Activated naive CD4-positive, alpha-beta T cell treated with anti-CD3 and anti-CD28 coated beads, Interleukin-2, amount 50 U/mL, for 72 hours (primary cell): ENCODE results near the gene SPTSSB. TPM values are rescaled to one million over a fixed set of nuclear protein-coding genes. Genes with fewer than 3 reads are reported as not detected.

Experiments
- ATAC-seq, 2 donors: fragments of 150-1000 bp; cut with Tn5 transposase; 2 replicates each; pipeline ENCODE4 v1.10.0; 2021; ENCODE audit warnings: mild to moderate bottlenecking in 2 of 2, moderate library complexity in 2 of 2
- DNase-seq, 2 donors: peaks; one replicate each; pipeline ENCODE4 v3.0.0; 2021 to 2022; ENCODE audit warnings: low spot score in 2 of 2
- H3K27ac Mint-ChIP-seq, 2 donors: one replicate each; pipeline ENCODE4 v1.8.0; 2022; ENCODE audit warnings: mild to moderate bottlenecking in 2 of 2, mixed read lengths in 2 of 2
- H3K36me3 Mint-ChIP-seq, 2 donors: one replicate each; pipeline ENCODE4 v1.8.0; 2022; ENCODE audit warnings: mixed read lengths in 2 of 2
- H3K9me3 Mint-ChIP-seq, 2 donors: one replicate each; pipeline ENCODE4 v1.8.0; 2022; ENCODE audit warnings: mixed read lengths in 2 of 2
- total RNA-seq, 2 donors: library from RNA; stranded (reverse); gene quantifications; one replicate each; pipeline ENCODE4 v1.2.3, GENCODE V29; 2022

SPTSSB gene, protein sequence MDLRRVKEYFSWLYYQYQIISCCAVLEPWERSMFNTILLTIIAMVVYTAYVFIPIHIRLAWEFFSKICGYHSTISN
- total RNA-seq = not detected

GRCh38 chr3:161371441-161372320 lies at the start of gene SPTSSB:
Gene SPTSSB (minus strand): TSS chr3:161371517. CDS start chr3:161346323, 25,194 bp downstream.
- no peak within 1 kb of the TSS for H3K27ac Mint-ChIP-seq
- peak in 1 of 2 donors; percentile 49 for DNase-seq
- peak; percentile 71 to 84 for ATAC-seq
- H3K9me3 Mint-ChIP-seq = no peaks in the 10 kb centered on the region
- peaks cover 0 to 9% of the 10 kb centered on the region in 2 donors for H3K36me3 Mint-ChIP-seq

GRCh38 chr3:161420746-161421145 lies 49.4 kb upstream of the SPTSSB start:
- Mint-ChIP-seq H3K36me3 (peaks cover 7% of the 10 kb centered on the region in 2 donors), H3K27ac (no peak overlapping the region), H3K9me3 (no peaks in the 10 kb centered on the region)
- DNase-seq (no peak), ATAC-seq (no peak)

GRCh38 chr3:161419555-161420333 lies 48.4 kb upstream of the SPTSSB start:
- DNase-seq (no peak), ATAC-seq (no peak)
- Mint-ChIP-seq H3K9me3 (no peaks in the 10 kb centered on the region), H3K36me3 (peaks cover 7% of the 10 kb centered on the region in 2 donors), H3K27ac (no peak overlapping the region)

DNA sequence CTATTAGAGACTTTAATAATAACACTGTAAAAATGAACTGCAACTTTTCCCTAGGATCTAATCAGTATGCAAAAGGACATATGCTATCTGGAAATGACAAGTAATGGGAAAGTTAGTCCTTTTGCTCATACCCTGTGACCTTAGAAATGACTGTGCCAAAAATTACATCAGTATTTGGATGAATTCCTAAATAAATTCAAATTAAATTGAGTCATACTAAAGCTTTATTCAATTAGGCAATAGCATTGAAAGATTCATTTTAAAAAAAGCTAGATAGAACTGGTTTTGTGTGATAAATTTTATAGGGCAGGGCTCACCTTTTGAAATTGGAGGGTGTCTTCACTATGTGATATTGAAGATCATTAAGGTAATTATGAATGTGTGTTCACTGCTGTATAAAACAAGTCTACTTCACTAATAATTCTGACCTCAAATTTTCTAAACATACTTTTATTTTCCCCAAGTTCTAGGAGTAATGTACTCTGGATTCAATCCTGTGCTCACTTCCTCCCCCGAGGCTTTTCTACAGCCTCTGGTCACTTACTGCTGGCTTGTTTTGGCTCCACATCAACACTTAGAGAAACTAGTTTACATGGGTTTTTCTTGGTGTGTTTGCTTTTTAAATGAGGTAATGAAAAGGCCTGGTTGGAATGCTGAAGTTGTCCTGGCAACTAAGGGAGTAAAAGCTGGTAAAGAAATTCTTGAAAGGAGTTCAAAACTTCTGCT lies 44.4 kb upstream of the SPTSSB start:
- H3K36me3 Mint-ChIP-seq = peaks cover 7% of the 10 kb centered on the region in 2 donors
- no peaks in the 10 kb centered on the region for H3K9me3 Mint-ChIP-seq
- H3K27ac Mint-ChIP-seq = no peak overlapping the region
- ATAC-seq (no peak), DNase-seq (no peak)

DNA sequence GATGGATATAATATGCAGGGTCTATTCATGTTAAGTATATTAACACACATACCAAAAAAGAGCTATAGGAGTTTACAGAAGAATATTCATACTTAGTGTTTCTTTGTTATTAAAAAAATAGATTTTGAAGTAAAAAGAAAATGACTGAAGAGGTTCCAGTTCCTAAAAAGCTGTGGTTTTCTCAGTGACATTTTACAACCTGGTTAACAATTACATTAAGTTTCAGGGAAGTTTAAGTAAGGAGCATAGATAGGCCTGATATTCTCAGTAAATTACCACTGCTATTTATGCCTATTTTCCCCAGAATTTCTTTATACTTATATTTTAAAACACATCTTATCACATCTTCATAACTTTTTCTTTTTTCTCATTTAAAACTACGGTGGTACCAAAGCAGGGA lies 43.6 kb upstream of the SPTSSB start:
- Mint-ChIP-seq H3K9me3 (no peaks in the 10 kb centered on the region), H3K36me3 (peaks cover 7% of the 10 kb centered on the region in 2 donors), H3K27ac (no peak overlapping the region)
- no peak for DNase-seq
- no peak for ATAC-seq

DNA sequence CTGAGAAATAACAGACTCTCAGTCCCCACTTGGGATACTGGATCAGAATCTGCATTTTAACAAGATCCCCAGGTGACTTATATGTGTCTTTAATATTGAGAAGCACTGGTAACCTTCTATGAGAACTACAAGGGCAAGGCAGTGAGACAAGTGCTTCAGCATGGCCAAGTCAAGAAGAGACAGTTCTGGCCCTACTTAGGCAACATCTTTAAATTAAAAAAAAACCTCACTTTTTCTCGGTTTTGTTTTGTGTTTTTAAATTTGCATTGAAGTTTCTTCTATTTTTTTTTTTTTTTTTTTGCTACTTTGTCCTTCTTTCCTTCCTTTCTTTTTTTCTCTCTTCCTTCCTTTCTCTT lies 42.5 kb upstream of the SPTSSB start:
- H3K9me3 Mint-ChIP-seq = no peaks in the 10 kb centered on the region
- DNase-seq = no peak
- ATAC-seq = no peak
- H3K36me3 Mint-ChIP-seq = peaks cover 7% of the 10 kb centered on the region in 2 donors
- H3K27ac Mint-ChIP-seq = no peak overlapping the region

GRCh38 chr3:161413127-161413854 lies 42.0 kb upstream of the SPTSSB start:
- H3K9me3 Mint-ChIP-seq = no peaks in the 10 kb centered on the region
- ATAC-seq (no peak), DNase-seq (no peak)
- H3K36me3 Mint-ChIP-seq = peaks cover 7% of the 10 kb centered on the region in 2 donors
- no peak overlapping the region for H3K27ac Mint-ChIP-seq

GRCh38 chr3:161412123-161412522 lies 40.8 kb upstream of the SPTSSB start:
- H3K9me3 Mint-ChIP-seq = no peaks in the 10 kb centered on the region
- DNase-seq (no peak), ATAC-seq (no peak)
- H3K27ac Mint-ChIP-seq = no peak overlapping the region
- peaks cover 7% of the 10 kb centered on the region in 2 donors for H3K36me3 Mint-ChIP-seq

DNA sequence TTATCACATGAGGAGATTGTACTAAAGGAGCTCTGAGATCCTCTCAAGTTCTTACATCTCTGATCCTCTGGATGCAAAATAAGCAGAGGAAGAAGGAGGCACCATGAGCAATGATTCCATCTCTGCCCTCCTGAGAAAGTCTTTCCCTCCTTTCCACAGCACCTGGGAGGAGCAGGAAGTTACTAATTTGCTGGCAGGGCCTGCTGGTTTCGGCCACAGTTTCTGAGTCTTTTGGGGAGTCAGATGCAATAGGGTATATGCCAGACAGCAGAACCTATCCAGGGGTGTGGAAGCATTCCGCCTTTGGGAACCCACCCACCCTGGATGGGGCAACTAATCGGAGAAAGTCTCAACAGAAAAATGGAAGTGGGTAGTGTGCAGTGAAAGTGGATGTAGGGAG lies 38.5 kb upstream of the SPTSSB start:
- ATAC-seq = no peak
- peaks cover 0 to 7% of the 10 kb centered on the region in 2 donors for H3K36me3 Mint-ChIP-seq

DNA sequence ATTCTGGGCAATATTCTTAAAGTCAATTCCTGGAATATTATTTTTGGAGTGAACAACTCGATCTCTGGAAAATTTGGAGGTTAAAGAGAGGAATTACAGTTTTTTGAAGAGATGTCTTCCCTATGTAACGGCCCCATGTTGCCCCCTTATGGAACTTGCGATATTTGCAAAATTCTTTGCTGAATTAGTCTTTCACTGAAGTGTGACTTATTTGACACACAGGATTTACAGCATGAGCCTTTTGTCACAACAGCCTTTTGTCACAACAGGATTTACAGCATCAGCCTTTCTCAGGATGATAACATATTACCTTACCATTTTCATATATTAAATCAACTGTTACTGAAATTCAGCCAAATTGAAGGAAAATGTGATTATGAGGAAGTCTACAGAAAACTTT lies 37.8 kb upstream of the SPTSSB start:
- Mint-ChIP-seq H3K9me3 (no peaks in the 10 kb centered on the region), H3K27ac (no peak overlapping the region), H3K36me3 (peaks cover 0 to 7% of the 10 kb centered on the region in 2 donors)
- ATAC-seq (no peak), DNase-seq (peak in 1 of 2 donors; percentile 19)

More for the DNA sequence above, 38.5 kb upstream of the SPTSSB start:
- no peak for DNase-seq
- Mint-ChIP-seq H3K9me3 (no peaks in the 10 kb centered on the region), H3K27ac (no peak overlapping the region)

DNA sequence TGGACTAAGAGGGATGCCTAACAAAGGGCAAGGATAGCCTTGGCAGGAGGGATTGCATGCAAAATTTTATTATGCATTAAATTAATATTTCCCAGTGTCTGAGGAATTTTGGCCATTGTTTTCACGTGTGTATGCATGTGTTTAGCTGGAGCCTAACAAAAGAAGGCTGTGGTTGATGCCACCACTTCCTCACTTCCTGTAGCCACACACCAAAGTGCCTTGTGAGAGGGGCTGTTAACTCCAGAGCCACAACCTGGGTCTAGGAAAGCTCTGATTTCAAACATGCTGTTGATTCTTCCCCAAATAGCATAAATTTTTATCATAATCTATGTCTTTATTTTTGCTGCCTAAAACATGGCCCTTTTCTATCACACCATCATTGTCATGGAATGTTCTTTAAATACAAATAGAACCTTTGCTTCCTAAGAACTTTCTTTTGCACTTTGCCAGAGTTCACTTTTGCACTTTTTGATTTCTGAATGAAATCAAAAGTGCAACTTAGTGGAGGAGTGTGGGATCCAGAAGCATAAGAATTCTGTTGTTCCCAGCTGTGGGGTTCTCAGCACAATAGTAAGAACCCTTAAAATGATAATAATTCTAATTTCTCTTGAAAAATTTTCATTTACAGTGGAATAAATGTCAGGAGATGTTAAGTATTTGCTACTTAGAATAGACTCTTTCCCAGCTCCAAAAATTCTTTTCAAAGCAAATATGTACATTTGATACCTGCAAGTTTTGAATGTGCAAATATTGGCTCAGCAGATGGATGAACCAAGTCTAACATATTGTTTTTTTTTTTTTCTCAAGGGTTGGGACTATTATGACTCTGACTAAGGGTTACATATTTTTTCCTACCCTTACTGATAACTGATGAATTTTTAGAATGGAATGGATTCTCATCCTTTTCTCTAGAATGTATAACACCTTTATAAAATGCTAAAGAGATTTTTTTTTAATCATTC lies 35.6 kb upstream of the SPTSSB start:
- Mint-ChIP-seq H3K9me3 (no peaks in the 10 kb centered on the region), H3K27ac (no peak overlapping the region), H3K36me3 (peaks cover 0 to 7% of the 10 kb centered on the region in 2 donors)
- DNase-seq (no peak), ATAC-seq (no peak)

- Mint-ChIP-seq H3K27ac (no peak overlapping the region), H3K9me3 (no peaks in the 10 kb centered on the region), H3K36me3 (peaks cover 0 to 7% of the 10 kb centered on the region in 2 donors)
- ATAC-seq = no peak
- no peak for DNase-seq
Measured at GRCh38 chr3:161405836-161406235, 34.5 kb upstream of the SPTSSB start.

DNA sequence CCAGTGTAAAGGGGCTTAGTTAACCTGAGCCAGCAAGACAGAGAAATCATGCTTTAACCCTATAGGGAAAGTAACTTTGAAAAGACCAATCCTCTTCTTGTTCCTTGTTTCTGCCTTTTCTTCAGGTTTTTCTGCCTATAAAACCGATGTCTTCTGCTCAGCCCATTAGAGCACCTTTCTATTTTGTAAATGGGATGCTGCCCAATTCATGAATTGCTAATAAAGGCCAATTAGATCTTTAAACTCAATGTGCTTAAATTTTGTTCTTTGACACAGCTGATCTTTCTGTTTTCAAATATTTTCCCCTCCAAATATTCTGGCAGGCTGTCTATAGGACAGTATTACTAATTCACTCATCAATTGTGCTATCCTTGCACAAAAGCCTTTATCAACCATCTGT lies 33.8 kb upstream of the SPTSSB start:
- H3K27ac Mint-ChIP-seq = no peak overlapping the region
- peaks cover 0 to 7% of the 10 kb centered on the region in 2 donors for H3K36me3 Mint-ChIP-seq
- DNase-seq (no peak), ATAC-seq (no peak)
- H3K9me3 Mint-ChIP-seq = no peaks in the 10 kb centered on the region

DNA sequence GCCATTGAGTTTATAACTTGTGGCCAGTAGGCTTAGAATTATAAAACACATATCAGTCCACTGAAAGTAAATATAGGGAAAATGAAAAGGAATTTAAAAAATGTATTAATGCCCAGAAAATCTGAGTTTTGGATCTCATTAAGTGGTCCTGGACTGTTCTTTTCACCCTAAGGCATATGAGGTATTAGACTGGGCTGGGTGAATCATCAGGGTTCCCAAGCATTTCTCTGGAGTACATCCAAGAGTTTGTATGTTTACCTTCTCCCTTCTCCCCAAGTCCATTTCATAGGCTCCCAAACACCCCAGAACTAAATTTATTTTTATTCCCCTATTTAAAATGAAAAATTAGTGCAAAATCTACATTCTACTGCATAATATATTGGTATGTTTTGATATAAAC lies 31.9 kb upstream of the SPTSSB start:
- DNase-seq = no peak
- H3K36me3 Mint-ChIP-seq = peaks cover 0 to 12% of the 10 kb centered on the region in 2 donors
- H3K27ac Mint-ChIP-seq = no peak overlapping the region
- peaks cover 0 to 5% of the 10 kb centered on the region in 2 donors for H3K9me3 Mint-ChIP-seq
- no peak for ATAC-seq

- DNase-seq (no peak), ATAC-seq (no peak)
- peaks cover 6 to 29% of the 10 kb centered on the region in 2 donors for H3K36me3 Mint-ChIP-seq
- H3K27ac Mint-ChIP-seq = no peak overlapping the region
- peaks cover 5 to 17% of the 10 kb centered on the region in 2 donors for H3K9me3 Mint-ChIP-seq
Measured at GRCh38 chr3:161401389-161401788, 30.1 kb upstream of the SPTSSB start.
